Measurements from ENCODE around the gene PAPPA2. TPM values are rescaled to one million over a fixed set of nuclear protein-coding genes. Genes with fewer than 3 reads are reported as not detected.

The PAPPA2 gene
- total and polyA plus RNA-seq, 10 of the 15 experiments (the other 5 are each of a cell fraction or from before 2014, with no cell fraction given) = under 0.01 to 0.06 (median 0.03) TPM; not detected in 7

GRCh38 chr1:176802316-176802715 lies 339.3 kb downstream of the PAPPA2 start:
- no peaks in the 10 kb centered on the region for H3K4me1 ChIP-seq (ENCODE audit: control insufficient read depth, insufficient read depth, low read length)
- POLR2A ChIA-PET = no interaction called here

GRCh38 chr1:176803042-176803441 lies 340.1 kb downstream of the PAPPA2 start:
- Histone ChIP-seq H3K4me2 (ENCODE audit: control insufficient read depth, insufficient read depth) (no peak overlapping the region), H3K4me1 (ENCODE audit: control insufficient read depth, insufficient read depth, low read length) (no peaks in the 10 kb centered on the region), H3K4me3 (no peak overlapping the region), H2AFZ (ENCODE audit: control insufficient read depth, low read depth, low read length) (no peak overlapping the region), H3K79me2 (ENCODE audit: control insufficient read depth, insufficient read depth, low read length) (no peaks in the 10 kb centered on the region), H3K27me3 (replicated peaks in 1 of 2; ENCODE audit: control insufficient read depth in 2 of 2, insufficient read depth in 2 of 2, low read length in 1 of 2) (no peaks in the 10 kb centered on the region), H3K9me3 (replicated peaks; ENCODE audit: control insufficient read depth, insufficient read depth, low read length) (no peaks in the 10 kb centered on the region), H3K36me3 (ENCODE audit: control insufficient read depth in 2 of 2, insufficient read depth in 2 of 2, low read length in 1 of 2) (no peaks in the 10 kb centered on the region), H3K27ac (ENCODE audit: control insufficient read depth, insufficient read depth) (no peak overlapping the region), H3K9ac (ENCODE audit: control insufficient read depth, insufficient read depth, low read length) (no peak overlapping the region), H4K20me1 (ENCODE audit: control insufficient read depth, insufficient read depth) (no peaks in the 10 kb centered on the region)
- ChIA-PET SMC1A (ENCODE audit: uncharacterized antibody, unreplicated experiment) (no interaction called here), POLR2A (no interaction called here), RAD21 (ENCODE audit: unreplicated experiment) (no interaction called here), CTCF (interaction anchor here (0.7 kb wide), 1 partner anchor 8 kb away, joined by 3 read pairs; no protein-coding TSS in a partner anchor)
- ATAC-seq (no peak), DNase-seq (ENCODE audit: low read depth, low spot score) (no peak), FAIRE-seq (no peak)
- in situ Hi-C loops (cut with MboI) (no loop called here), intact Hi-C loops (cut with micrococcal nuclease; ENCODE audit: unreplicated experiment) (no loop called here)
- BruUV-seq (replicated peaks) = no TSS peak
- WGBS (ENCODE audit: insufficient coverage, insufficient replicate concordance, low lambda C conversion rate, missing lambda C conversion rate) = 29% methylated on average over 5 of the region's 5 CpGs
- TF ChIP-seq SRF (IDR thresholded peaks at IDR 0.05; ENCODE audit: low read depth in 2 of 2, low read length in 2 of 2) = no peak
- TF ChIP-seq HDGF (IDR thresholded peaks at IDR 0.05) = no peak
- no peak for TF ChIP-seq ELK1 (IDR thresholded peaks at IDR 0.05; ENCODE audit: low read depth, low read length)
- no peak for TF ChIP-seq MLLT1 (IDR thresholded peaks at IDR 0.05)
- TF ChIP-seq CBFB (IDR thresholded peaks at IDR 0.05; ENCODE audit: low read depth) = no peak
- TF ChIP-seq TCF7 (IDR thresholded peaks at IDR 0.05; ENCODE audit: borderline replicate concordance) = no peak
- TF ChIP-seq KAT2A (conservative IDR thresholded peaks at IDR 0.05; ENCODE audit: control insufficient read depth, low read depth, low read length) = no peak
- no peak for TF ChIP-seq RUNX3 (IDR thresholded peaks at IDR 0.05; ENCODE audit: low read length)

More at GRCh38 chr1:176802316-176802715, 339.3 kb downstream of the PAPPA2 start:
- Histone ChIP-seq H3K9me3 (replicated peaks; ENCODE audit: control insufficient read depth, insufficient read depth, low read length) (no peaks in the 10 kb centered on the region), H3K36me3 (ENCODE audit: control insufficient read depth in 2 of 2, insufficient read depth in 2 of 2, low read length in 1 of 2) (no peaks in the 10 kb centered on the region), H3K27ac (ENCODE audit: control insufficient read depth, insufficient read depth) (no peak overlapping the region), H3K4me2 (ENCODE audit: control insufficient read depth, insufficient read depth) (no peak overlapping the region), H3K27me3 (replicated peaks in 1 of 2; ENCODE audit: control insufficient read depth in 2 of 2, insufficient read depth in 2 of 2, low read length in 1 of 2) (no peaks in the 10 kb centered on the region), H3K9ac (ENCODE audit: control insufficient read depth, insufficient read depth, low read length) (no peak overlapping the region), H2AFZ (ENCODE audit: control insufficient read depth, low read depth, low read length) (no peak overlapping the region), H4K20me1 (ENCODE audit: control insufficient read depth, insufficient read depth) (no peaks in the 10 kb centered on the region), H3K4me3 (no peak overlapping the region), H3K79me2 (ENCODE audit: control insufficient read depth, insufficient read depth, low read length) (no peaks in the 10 kb centered on the region)
- no TSS peak for BruUV-seq (replicated peaks)
- DNase-seq (ENCODE audit: low read depth, low spot score) = no peak
- no peak for FAIRE-seq
- CTCF ChIA-PET = no interaction called here
- SMC1A ChIA-PET (ENCODE audit: uncharacterized antibody, unreplicated experiment) = no interaction called here
- TF ChIP-seq POLR2AphosphoS2 (IDR thresholded peaks at IDR 0.05; ENCODE audit: low read depth, low read length) (no peak), SREBF2 (IDR thresholded peaks at IDR 0.05; ENCODE audit: low read length) (no peak), SMAD1 (IDR thresholded peaks at IDR 0.05; ENCODE audit: low read depth, partially characterized antibody) (no peak), EZH2 (IDR thresholded peaks at IDR 0.05; ENCODE audit: borderline replicate concordance, control insufficient read depth, low read depth, low read length) (no peak), NR2C2 (IDR thresholded peaks at IDR 0.05; ENCODE audit: borderline replicate concordance, control insufficient read depth, insufficient read length, low read depth) (no peak), PBX3 (IDR thresholded peaks at IDR 0.05; ENCODE audit: insufficient replicate concordance, low read depth, low read length) (no peak), BMI1 (IDR thresholded peaks at IDR 0.05; ENCODE audit: borderline replicate concordance) (no peak)
- RAD21 ChIA-PET (ENCODE audit: unreplicated experiment) = no interaction called here
- no peak for ATAC-seq
- intact Hi-C loops (cut with micrococcal nuclease; ENCODE audit: unreplicated experiment) = no loop called here
- WGBS (ENCODE audit: insufficient coverage, insufficient replicate concordance, low lambda C conversion rate, missing lambda C conversion rate) = 21% methylated on average over 2 of the region's 2 CpGs
- in situ Hi-C loops (cut with MboI) = no loop called here
